Activated CD4-positive, alpha-beta T cell treated with anti-CD3 and anti-CD28 coated beads, Interleukin-2, amount 50 U/mL, for 24 hours (primary cell): Measurements from ENCODE around the gene SMIM17.
A peak's percentile ranks its signal among the peaks of the same experiment; 100 is the strongest.
"Not testable (repeated sequence)": the region's sequence is repeated elsewhere in the genome, so short reads cannot be mapped to it uniquely, and the experiment has no call there.

Source experiments
- DNase-seq, 2 donors: peaks; one replicate each; pipeline ENCODE4 v3.0.0-alpha.2; 2020; ENCODE audit warnings: low read depth in 1 of 2, low spot score in 1 of 2

The SMIM17 gene

GRCh38 chr19:56660381-56661107 is 17.6 kb downstream of the SMIM17 start:
- no peak for DNase-seq

GRCh38 chr19:56661248-56661647 is 18.3 kb downstream of the SMIM17 start:
- no peak for DNase-seq

GRCh38 chr19:56663931-56664500 is 21.1 kb downstream of the SMIM17 start:
- DNase-seq = no peak

- no peak for DNase-seq
Observed at GRCh38 chr19:56664511-56664910, 21.6 kb downstream of the SMIM17 start.

GRCh38 chr19:56667311-56667870 is 24.4 kb downstream of the SMIM17 start:
- DNase-seq = no peak

GRCh38 chr19:56668676-56669075 is 25.7 kb downstream of the SMIM17 start:
- DNase-seq = no peak

- no peak for DNase-seq
Observed at GRCh38 chr19:56670401-56670960, 27.5 kb downstream of the SMIM17 start.

- no peak for DNase-seq
Observed at GRCh38 chr19:56670961-56671612, 28.1 kb downstream of the SMIM17 start.

- peak; percentile 53 to 78 for DNase-seq
Observed at GRCh38 chr19:56671613-56671994, 28.6 kb downstream of the SMIM17 start, which contains the start of gene ZNF835. Gene ZNF835 (minus strand): TSS chr19:56671757. CDS start chr19:56665198, 6,559 bp downstream.

- not testable (repeated sequence) for DNase-seq
Observed at GRCh38 chr19:56672610-56673009, 29.7 kb downstream of the SMIM17 start.

- DNase-seq = no peak
Observed at GRCh38 chr19:56678205-56678604, 35.2 kb downstream of the SMIM17 start.

GRCh38 chr19:56681702-56682101 is 38.7 kb downstream of the SMIM17 start:
- no peak for DNase-seq

- no peak for DNase-seq
Observed at GRCh38 chr19:56683116-56683515, 40.2 kb downstream of the SMIM17 start.

- no peak for DNase-seq
Observed at GRCh38 chr19:56687031-56687430, 44.1 kb downstream of the SMIM17 start.

- DNase-seq = no peak
Observed at GRCh38 chr19:56689198-56689597, 46.2 kb downstream of the SMIM17 start.

GRCh38 chr19:56690670-56691069 is 47.7 kb downstream of the SMIM17 start:
- no peak for DNase-seq

- no peak for DNase-seq
Observed at GRCh38 chr19:56692206-56692895, 49.4 kb downstream of the SMIM17 start.

- no peak for DNase-seq
Observed at GRCh38 chr19:56699552-56699951, 56.6 kb downstream of the SMIM17 start.

GRCh38 chr19:56701895-56702294 is 58.9 kb downstream of the SMIM17 start:
- DNase-seq = no peak

- no peak for DNase-seq
Observed at GRCh38 chr19:56705939-56706338, 63.0 kb downstream of the SMIM17 start.
